Left renal pelvis (tissue), 4 donors: Measurements from ENCODE around the gene GPC6. TPM values are rescaled to one million over a fixed set of nuclear protein-coding genes. Genes with fewer than 3 reads are reported as not detected.
"Not testable (repeated sequence)": the region's sequence is repeated elsewhere in the genome, so short reads cannot be mapped to it uniquely, and the experiment has no call there.

Experiments
- DNase-seq, 4 donors: peaks; one replicate each; pipeline ENCODE4 v3.0.0-alpha.2; 2013; ENCODE audit warnings: low read depth in 4 of 4, low spot score in 3 of 4
- polyA plus RNA-seq, 4 donors: library from polyadenylated mRNA; unstranded; fragments of 120-200 nt; gene quantifications; one replicate each; pipeline ENCODE4 v1.2.1, GENCODE V29; 2013; ENCODE audit not compliant: insufficient read length in 4 of 4

The GPC6 gene
- 10 to 100 TPM; 49.8 to 74.4 (median 65.2) TPM for polyA plus RNA-seq

GRCh38 chr13:93226623-93227279 is at the start of gene GPC6:
Gene GPC6 (plus strand): TSS chr13:93226807.
- peak; percentile 80 to 90 (median 82) for DNase-seq

GRCh38 chr13:93180356-93180969 is 46.1 kb upstream of the GPC6 start:
- DNase-seq = no peak

DNA sequence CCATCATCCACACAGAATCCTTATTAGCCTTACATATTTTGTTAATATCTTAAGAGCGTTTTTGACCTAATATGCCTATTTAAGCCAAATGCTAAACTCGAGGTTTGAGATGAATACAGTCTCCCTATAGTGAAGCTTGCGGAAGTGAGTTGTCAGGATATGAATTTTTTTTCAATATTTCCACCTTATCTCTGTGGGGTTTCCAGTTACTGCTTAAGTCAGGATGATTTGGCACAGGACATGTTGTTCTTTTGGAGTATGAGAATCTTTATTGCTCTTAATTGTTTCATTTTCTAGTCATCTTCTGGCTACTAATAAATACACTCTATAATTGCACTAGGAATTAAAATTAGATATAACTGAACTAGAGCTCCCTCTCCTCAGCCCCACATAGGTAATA is 44.2 kb upstream of the GPC6 start:
- no peak for DNase-seq

- no peak for DNase-seq
These were observed 43.3 kb upstream of the GPC6 start for GRCh38 chr13:93183302-93183701.

DNA sequence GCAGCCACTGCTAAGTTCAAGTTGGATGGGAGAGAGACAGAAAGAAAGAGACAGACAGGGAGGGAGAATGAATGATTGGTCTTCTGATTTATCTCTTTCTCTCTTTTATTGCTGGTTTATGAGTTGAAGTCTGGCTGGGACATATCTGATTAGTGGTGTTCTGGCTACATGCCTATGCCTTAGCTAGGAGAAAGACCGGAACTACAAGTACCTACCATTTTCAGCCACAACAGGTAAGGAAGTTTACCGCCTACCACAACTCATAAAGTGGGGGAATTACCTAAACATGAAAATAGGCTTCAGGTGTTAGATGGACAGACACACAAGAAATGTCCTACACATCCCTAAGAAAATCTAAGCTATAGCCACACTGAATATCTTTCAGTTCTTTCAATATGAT is 36.6 kb upstream of the GPC6 start:
- DNase-seq = no peak

- DNase-seq = no peak
These were observed 32.9 kb upstream of the GPC6 start for GRCh38 chr13:93193682-93194081.

DNA sequence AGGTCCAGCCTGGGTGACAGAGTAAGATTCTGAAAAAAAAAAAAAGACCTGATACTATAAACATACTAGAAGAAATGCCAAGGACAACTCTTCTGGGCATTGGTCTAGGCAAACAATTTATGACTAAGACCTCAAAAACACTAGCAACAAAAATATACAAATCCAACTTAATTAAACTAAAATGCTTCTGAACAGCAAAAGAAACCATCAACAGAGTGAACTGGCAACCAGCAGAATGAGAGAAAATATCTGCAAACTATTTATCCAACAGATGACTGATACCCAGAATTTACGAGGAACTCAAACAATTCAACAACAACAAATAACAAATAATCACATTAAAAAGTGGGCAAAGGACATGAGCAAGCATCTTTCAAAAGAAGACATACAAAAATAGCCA is 26.8 kb upstream of the GPC6 start:
- DNase-seq = no peak

DNA sequence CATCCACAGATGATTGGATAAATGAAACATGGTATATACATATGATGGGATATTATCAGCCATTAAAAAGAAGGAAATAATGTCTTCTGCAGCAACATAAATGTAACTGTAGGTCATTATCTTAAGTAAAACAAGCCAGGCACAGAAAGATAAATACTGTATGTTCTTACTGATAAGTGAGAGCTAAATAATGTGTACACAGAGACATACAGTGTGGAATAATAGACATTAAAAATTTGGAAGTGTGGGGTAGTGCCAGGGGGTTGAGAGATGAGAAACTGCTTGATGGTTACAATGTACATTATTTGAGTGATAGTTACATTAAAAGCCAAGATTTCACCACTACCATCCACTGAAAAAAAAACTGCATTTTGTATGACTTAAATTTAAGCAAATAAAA is 26.0 kb upstream of the GPC6 start:
- DNase-seq = no peak

- no peak for DNase-seq
These were observed 24.5 kb upstream of the GPC6 start for GRCh38 chr13:93201992-93202558.

DNA sequence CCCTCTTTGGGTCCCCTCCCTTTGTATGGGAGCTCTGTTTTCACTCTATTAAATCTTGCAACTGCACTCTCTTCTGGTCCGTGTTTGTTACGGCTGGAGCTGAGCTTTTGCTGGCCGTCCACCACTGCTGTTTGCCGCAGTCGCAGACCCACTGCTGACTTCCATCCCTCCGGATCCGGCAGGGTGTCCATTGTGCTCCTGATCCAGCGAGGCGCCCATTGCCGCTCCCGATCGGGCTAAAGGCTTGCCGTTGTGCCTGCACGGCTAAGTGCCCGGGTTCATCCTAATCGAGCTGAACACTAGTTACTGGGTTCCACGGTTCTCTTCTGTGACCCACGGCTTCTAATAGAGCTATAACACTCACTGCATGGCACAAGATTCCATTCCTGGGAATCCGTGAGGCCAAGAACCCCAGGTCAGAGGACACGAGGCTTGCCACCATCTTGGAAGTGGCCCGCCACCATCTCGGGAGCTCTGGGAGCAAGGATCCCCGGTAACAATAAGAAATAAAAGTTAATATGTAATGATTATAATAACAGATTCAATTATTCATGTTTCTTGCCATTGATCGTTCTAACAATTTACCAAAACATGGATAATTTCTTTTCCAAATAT is 19.7 kb upstream of the GPC6 start:
- not testable (repeated sequence) for DNase-seq

GRCh38 chr13:93216122-93216521 is 10.5 kb upstream of the GPC6 start:
- DNase-seq = no peak

DNA sequence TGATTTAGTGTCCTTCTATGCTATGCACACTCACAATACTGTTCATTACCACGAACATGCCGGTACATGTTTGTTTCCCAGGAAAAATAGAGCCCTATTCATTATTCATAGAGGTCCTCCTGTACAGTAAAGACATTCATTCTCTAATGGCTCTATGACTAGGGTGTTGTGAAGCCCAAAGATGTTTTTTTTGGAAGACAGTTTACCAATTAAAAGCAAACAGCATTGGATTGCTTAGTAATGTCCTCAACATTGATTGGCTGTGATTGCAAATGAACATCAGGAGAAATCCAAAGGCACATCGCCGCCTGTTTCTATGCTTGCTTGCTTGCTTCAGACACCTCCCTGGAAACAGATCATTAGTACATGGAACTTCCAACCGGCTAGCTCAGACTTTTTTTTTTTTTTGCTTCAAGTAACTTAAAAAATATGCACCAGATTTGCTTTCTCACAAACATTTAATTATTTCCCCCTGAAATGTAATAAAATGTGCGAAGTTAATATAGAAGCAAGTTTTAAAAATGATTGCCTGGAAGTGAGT is 8.8 kb upstream of the GPC6 start:
- DNase-seq = no peak

DNA sequence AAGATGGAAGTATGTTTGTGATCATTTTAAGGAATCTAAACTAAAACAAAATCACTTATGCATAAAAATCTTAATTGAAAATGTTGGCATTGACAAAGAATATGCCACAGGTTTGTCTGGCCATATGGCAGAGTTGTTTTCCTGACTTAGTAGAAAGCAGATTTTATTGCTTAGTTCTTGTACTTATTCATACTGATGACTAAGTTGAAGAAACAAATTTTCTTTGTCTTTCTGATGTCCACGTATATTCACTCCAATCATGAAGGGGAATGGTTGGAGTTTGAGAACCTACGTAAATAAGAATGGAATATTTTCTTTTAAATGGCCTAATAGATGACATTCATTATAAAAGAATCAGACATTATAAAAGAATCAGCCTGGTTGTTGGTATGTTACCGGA is 8.0 kb upstream of the GPC6 start:
- no peak for DNase-seq

- DNase-seq = no peak
These were observed 6.5 kb upstream of the GPC6 start for GRCh38 chr13:93220073-93220472.

GRCh38 chr13:93222976-93223375 is 3.6 kb upstream of the GPC6 start:
- DNase-seq = no peak

DNA sequence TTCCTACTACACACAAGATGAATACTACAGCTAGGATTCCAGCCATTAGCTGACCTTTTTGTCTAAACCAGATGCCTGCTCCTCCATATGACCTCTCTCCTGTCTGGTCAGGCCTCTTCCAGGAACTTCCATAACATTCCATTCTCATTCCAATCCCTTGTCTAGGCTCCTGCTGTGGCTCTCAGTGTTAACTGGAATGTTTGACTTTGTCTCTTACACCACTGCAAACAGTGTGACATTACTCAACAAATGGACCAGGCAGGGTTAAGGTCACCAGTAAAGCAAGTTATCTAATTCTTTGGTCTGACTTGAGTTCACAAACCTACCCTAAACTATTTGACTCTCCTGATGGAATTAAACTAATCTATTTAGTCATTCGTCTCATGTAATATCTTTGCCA is 2.1 kb upstream of the GPC6 start:
- DNase-seq = no peak

DNA sequence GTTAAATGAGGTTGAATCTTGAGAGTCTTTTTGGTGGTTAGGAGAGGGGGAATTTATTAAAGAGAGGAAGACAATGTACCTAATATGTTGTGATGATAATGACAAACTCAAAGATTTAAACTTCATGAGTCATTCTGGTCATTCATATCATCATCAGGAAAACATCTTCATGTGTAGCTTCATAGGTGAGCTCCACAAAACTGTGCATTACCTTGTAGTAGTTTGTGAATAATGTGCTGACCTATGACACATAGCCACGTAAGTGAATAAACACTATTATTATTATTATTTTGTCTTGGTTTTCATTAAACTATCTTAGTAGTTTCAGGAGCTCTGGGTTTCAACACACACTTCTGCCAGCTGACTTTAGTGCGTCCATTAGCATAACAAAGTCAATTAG is 997 bp upstream of the GPC6 start:
- no peak for DNase-seq

DNA sequence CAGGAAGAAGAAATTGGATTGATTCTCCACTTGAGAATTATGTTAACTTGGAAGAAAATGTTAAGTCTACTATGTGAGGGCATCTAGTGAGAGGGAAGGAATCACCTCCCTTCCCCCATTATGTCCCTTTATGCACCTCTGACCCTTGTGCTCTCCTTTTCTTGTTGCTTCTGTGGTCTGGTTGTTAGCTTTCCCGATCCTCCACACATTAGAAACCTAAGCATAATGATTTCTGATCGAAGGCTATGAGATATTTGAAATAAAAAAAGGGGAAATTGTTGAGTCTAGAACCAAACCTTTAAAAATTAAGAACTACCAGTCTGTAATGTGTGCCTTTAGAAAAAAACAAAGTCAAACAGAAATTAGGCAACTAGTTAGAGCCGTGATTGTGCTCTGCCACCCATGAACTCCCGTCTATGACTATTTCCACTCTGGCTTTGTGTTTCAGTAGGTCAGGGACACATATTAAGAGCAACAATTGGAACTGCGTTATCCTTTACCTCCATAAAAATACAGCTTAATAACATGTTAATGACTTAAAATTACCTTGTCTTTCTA is 463 bp upstream of the GPC6 start:
- DNase-seq = no peak

DNA sequence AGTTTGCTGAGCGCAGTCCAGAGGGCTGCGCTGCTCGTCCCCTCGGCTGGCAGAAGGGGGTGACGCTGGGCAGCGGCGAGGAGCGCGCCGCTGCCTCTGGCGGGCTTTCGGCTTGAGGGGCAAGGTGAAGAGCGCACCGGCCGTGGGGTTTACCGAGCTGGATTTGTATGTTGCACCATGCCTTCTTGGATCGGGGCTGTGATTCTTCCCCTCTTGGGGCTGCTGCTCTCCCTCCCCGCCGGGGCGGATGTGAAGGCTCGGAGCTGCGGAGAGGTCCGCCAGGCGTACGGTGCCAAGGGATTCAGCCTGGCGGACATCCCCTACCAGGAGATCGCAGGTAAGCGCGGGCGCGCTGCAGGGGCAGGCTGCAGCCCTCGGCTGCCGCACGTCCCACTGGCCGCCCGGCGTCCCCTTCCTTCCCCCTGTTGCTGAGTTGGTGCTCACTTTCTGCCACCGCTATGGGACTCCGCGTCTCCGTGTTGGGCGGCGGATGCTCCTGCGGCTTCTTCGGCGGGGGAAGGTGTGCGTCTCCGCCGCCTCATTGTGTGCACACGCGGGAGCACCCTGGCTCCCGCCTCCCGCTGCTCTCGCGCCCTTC is 772 bp downstream of the GPC6 start:
- no peak for DNase-seq

GRCh38 chr13:93227878-93228642 is 1.5 kb downstream of the GPC6 start:
- peak; percentile 67 to 80 (median 74) for DNase-seq
